Lower leg skin (tissue), 3 donors: ENCODE measurements around the gene ZNF615.

Experiments used
- POLR2A ChIP-seq, 2 donors: fragments of 450-650 bp; IDR thresholded peaks; one replicate each; pipeline ENCODE4 v1.6.1; 2016 to 2017; ENCODE audit warnings: antibody characterized with exemption in 2 of 2, mild to moderate bottlenecking in 1 of 2, moderate library complexity in 1 of 2
- TF ChIP-seq, protein P1 (sequence below), 3 donors: fragments of 450-650 bp; IDR thresholded peaks; one replicate each; pipeline ENCODE4 v1.5.1; 2016; ENCODE audit warnings: antibody characterized with exemption in 3 of 3, mild to moderate bottlenecking in 3 of 3, moderate library complexity in 2 of 3

DNA sequence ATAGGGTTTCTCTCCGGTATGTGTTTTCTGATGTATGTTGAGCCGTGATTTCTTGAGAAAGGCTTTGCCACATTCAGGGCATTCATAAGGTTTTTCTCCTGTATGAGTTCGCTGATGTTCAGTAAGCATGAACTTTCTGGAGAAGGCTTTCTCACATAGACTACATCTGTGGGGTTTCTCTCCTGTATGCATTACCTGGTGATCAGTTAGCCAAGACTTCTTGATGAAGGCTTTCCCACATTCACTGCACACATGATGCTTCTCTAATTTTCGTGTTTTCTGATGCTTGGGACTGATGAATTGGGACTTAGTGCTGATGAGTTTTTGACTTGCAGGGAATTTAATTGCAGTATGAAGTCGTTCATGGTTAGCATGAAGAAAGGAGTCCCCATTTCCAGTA is 42.4 kb downstream of the ZNF615 start:
- TF ChIP-seq, protein P1, sequence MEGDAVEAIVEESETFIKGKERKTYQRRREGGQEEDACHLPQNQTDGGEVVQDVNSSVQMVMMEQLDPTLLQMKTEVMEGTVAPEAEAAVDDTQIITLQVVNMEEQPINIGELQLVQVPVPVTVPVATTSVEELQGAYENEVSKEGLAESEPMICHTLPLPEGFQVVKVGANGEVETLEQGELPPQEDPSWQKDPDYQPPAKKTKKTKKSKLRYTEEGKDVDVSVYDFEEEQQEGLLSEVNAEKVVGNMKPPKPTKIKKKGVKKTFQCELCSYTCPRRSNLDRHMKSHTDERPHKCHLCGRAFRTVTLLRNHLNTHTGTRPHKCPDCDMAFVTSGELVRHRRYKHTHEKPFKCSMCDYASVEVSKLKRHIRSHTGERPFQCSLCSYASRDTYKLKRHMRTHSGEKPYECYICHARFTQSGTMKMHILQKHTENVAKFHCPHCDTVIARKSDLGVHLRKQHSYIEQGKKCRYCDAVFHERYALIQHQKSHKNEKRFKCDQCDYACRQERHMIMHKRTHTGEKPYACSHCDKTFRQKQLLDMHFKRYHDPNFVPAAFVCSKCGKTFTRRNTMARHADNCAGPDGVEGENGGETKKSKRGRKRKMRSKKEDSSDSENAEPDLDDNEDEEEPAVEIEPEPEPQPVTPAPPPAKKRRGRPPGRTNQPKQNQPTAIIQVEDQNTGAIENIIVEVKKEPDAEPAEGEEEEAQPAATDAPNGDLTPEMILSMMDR (IDR thresholded peaks at IDR 0.05), result no peak
- no peak for TF ChIP-seq POLR2A (IDR thresholded peaks at IDR 0.05)
